Nephron (organoid): ENCODE results near the gene MTFR1L.

Source experiments
- H3K27ac Mint-ChIP-seq, 3 experiments: 2 replicates each; pipeline ENCODE4 v1.8.0; 2020; ENCODE audit warnings: mixed read lengths in 3 of 3, mild to moderate bottlenecking in 2 of 3, moderate library complexity in 1 of 3
- H3K27me3 Mint-ChIP-seq: 2 replicates; pipeline ENCODE4 v1.8.0; 2021; ENCODE audit warnings: low read depth, mild to moderate bottlenecking, moderate library complexity, mixed read lengths
- H3K36me3 Mint-ChIP-seq: 2 replicates; pipeline ENCODE4 v1.8.0; 2020; ENCODE audit warnings: low read depth, mixed read lengths
- H3K4me1 Mint-ChIP-seq: 2 replicates; pipeline ENCODE4 v1.8.0; 2020; ENCODE audit warnings: mixed read lengths
- H3K4me3 Mint-ChIP-seq, 3 experiments: 2 replicates each; pipeline ENCODE4 v1.8.0; 2020; ENCODE audit warnings: mild to moderate bottlenecking in 3 of 3, mixed read lengths in 3 of 3, moderate library complexity in 2 of 3
- H3K9me3 Mint-ChIP-seq: 2 replicates; pipeline ENCODE4 v1.8.0; 2020; ENCODE audit warnings: mixed read lengths
- CTCF ChIP-seq, 3 experiments: fragments of 200-600 bp; sonication (generic); IDR thresholded peaks; one replicate each; pipeline ENCODE4 v1.5.0; 2021; ENCODE audit warnings: antibody characterized with exemption in 3 of 3; ENCODE audit not compliant: unreplicated experiment in 3 of 3

MTFR1L gene

DNA sequence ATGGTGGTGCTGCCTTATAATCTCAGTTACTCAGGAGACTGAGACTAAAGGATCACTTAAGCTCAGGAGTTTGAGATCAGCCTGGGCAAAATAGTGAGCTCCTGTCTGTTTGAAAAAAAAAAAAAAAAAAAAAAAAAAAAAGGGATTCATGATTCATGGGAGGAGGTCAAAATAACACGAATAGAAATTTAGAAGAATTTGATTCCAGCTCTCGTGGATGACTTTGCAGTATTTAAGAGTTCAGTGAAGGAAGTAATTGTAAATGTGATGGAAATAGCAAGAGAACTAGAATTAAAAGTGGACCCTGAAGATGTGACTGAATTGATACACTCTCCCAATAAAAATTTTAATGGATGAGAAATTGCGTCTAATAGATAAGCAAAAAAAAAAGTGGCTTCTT, 23.7 kb downstream of the MTFR1L start:
- no peak overlapping the region for H3K4me3 Mint-ChIP-seq
- no peaks in the 10 kb centered on the region for H3K9me3 Mint-ChIP-seq
- no peaks in the 10 kb centered on the region for H3K4me1 Mint-ChIP-seq
- no peak for TF ChIP-seq CTCF (IDR thresholded peaks at IDR 0.05; ENCODE audit: unreplicated experiment in 3 of 3)
- H3K27ac Mint-ChIP-seq: no peak overlapping the region
- H3K27me3 Mint-ChIP-seq: no peaks in the 10 kb centered on the region
- peaks cover 7% of the 10 kb centered on the region for H3K36me3 Mint-ChIP-seq

- Mint-ChIP-seq H3K27me3 (no peaks in the 10 kb centered on the region), H3K27ac (peak overlapping the region in 2 of 3 experiments; percentile 26 to 45), H3K4me1 (no peaks in the 10 kb centered on the region), H3K36me3 (peaks cover 8% of the 10 kb centered on the region), H3K9me3 (no peaks in the 10 kb centered on the region), H3K4me3 (no peak overlapping the region)
- TF ChIP-seq CTCF (IDR thresholded peaks at IDR 0.05; ENCODE audit: unreplicated experiment in 3 of 3): no peak
These were observed 25.0 kb downstream of the MTFR1L start for GRCh38 chr1:25844536-25845337.

DNA sequence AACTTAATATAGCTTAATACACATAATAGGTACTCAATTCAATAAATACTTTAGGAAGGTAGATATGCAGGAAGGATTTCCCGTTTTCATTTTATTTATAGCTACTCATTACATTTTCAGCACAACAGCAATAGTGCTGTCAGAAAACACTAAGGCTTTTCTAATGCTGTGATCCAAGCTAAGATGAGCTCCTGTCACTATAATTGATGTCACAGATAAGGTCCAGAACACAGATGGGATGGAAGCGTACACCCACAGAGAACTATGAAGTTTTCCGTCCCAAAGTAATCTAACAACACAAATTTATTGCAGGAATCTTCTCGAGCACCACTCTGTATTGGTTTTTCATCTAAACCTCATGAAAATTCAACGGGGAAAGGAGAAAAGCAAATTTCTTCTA, 25.9 kb downstream of the MTFR1L start:
- Mint-ChIP-seq H3K4me1 (no peaks in the 10 kb centered on the region), H3K9me3 (no peaks in the 10 kb centered on the region), H3K36me3 (peaks cover 5% of the 10 kb centered on the region), H3K4me3 (no peak overlapping the region), H3K27ac (peak overlapping the region in 1 of 3 experiments; percentile 45), H3K27me3 (no peaks in the 10 kb centered on the region)
- TF ChIP-seq CTCF (IDR thresholded peaks at IDR 0.05; ENCODE audit: unreplicated experiment in 3 of 3): no peak

DNA sequence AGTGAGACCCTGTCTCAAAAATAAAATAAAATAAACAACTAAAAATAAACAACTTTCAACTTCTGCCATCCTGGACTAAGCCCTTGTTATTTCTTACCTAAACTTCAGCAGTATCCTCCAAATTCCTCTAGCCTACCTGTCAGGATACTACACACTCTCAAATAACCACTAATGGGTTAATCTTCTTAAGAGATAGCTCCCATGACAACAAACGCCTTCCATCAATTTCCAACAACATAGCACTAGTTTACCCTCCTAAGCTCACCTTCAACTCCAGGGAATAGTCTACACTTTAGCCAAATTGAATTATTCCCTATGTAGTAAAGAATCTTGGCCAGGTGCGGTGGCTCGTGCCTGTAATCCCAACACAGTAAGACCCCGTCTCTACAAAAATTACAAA, 28.2 kb downstream of the MTFR1L start:
- H3K4me3 Mint-ChIP-seq: no peak overlapping the region
- H3K36me3 Mint-ChIP-seq: peaks cover 5% of the 10 kb centered on the region
- no peak for TF ChIP-seq CTCF (IDR thresholded peaks at IDR 0.05; ENCODE audit: unreplicated experiment in 3 of 3)
- no peaks in the 10 kb centered on the region for H3K9me3 Mint-ChIP-seq
- H3K27ac Mint-ChIP-seq: no peak overlapping the region
- no peaks in the 10 kb centered on the region for H3K27me3 Mint-ChIP-seq
- no peaks in the 10 kb centered on the region for H3K4me1 Mint-ChIP-seq

GRCh38 chr1:25848531-25848930, 28.8 kb downstream of the MTFR1L start:
- Mint-ChIP-seq H3K9me3 (no peaks in the 10 kb centered on the region), H3K4me3 (no peak overlapping the region), H3K36me3 (peaks cover 5% of the 10 kb centered on the region), H3K4me1 (no peaks in the 10 kb centered on the region), H3K27me3 (no peaks in the 10 kb centered on the region), H3K27ac (no peak overlapping the region)
- no peak for TF ChIP-seq CTCF (IDR thresholded peaks at IDR 0.05; ENCODE audit: unreplicated experiment in 3 of 3)

DNA sequence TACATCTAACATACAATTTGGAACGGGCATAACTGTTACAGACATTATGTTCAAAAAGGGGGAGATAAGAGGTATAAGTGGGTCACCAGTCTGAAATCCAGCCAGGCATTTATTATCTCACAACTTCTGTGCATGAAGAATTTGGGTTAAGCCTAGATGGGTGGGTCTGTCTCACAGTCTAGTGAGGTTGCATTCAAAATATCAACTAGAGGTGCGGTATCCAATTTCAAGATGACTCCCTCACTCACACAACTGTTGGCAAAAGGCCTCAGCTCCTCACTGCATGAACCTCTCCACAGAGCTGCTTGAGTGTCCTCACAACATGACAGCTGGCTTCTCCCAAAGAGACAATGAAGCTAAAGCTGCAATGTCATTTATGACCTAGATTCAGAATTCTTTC, 34.8 kb downstream of the MTFR1L start:
- no peak for TF ChIP-seq CTCF (IDR thresholded peaks at IDR 0.05; ENCODE audit: unreplicated experiment in 3 of 3)
- H3K27me3 Mint-ChIP-seq: peaks cover 4% of the 10 kb centered on the region
- peaks cover 5% of the 10 kb centered on the region for H3K36me3 Mint-ChIP-seq
- no peak overlapping the region for H3K4me3 Mint-ChIP-seq
- no peaks in the 10 kb centered on the region for H3K9me3 Mint-ChIP-seq
- peaks cover 18% of the 10 kb centered on the region for H3K4me1 Mint-ChIP-seq
- H3K27ac Mint-ChIP-seq: peak overlapping the region in 1 of 3 experiments; percentile 3
